DOHH2 (cell line): ENCODE data around the gene COL9A2.
"Not testable (repeated sequence)": the region's sequence is repeated elsewhere in the genome, so short reads cannot be mapped to it uniquely, and the experiment has no call there.

Experiments used
- H3F3A ChIP-seq: fragments of 200-600 bp; sonication (generic), shearing (Covaris generic); 2 replicates; pipeline ENCODE4 v1.6.0; 2016; ENCODE audit warnings: antibody characterized with exemption, mild to moderate bottlenecking; ENCODE audit not compliant: control insufficient read depth, insufficient read depth
- H3K27ac ChIP-seq: fragments of 200-600 bp; sonication (generic); 2 replicates; pipeline ENCODE4 v1.5.1; 2014; ENCODE audit warnings: low read depth, mild to moderate bottlenecking, low read length, moderate library complexity
- H3K27me3 ChIP-seq: fragments of 200-600 bp; sonication (generic); 2 replicates; pipeline ENCODE4 v1.6.1; 2014; ENCODE audit warnings: mild to moderate bottlenecking, low read length, mixed read lengths; ENCODE audit not compliant: control insufficient read depth
- H3K36me3 ChIP-seq: fragments of 200-600 bp; sonication (generic); 2 replicates; pipeline ENCODE4 v1.6.1; 2014; ENCODE audit warnings: mild to moderate bottlenecking, low read length, moderate library complexity, mixed read lengths; ENCODE audit not compliant: control insufficient read depth
- H3K4me1 ChIP-seq: fragments of 200-600 bp; sonication (generic); 2 replicates; pipeline ENCODE4 v1.6.1; 2014; ENCODE audit warnings: mild to moderate bottlenecking, low read length, mixed read lengths; ENCODE audit not compliant: control insufficient read depth
- H3K4me2 ChIP-seq: fragments of 200-600 bp; sonication (generic); 2 replicates; pipeline ENCODE4 v1.6.0; 2014; ENCODE audit warnings: mild to moderate bottlenecking, low read length, moderate library complexity
- H3K4me3 ChIP-seq: fragments of 200-600 bp; sonication (generic); 2 replicates; pipeline ENCODE4 v1.5.1; 2014; ENCODE audit warnings: mild to moderate bottlenecking, low read length, mixed read lengths
- H3K79me2 ChIP-seq: fragments of 200-600 bp; sonication (generic); 2 replicates; pipeline ENCODE4 v1.6.1; 2014; ENCODE audit warnings: mild to moderate bottlenecking, low read length, mixed read lengths; ENCODE audit not compliant: control insufficient read depth
- H3K9me2 ChIP-seq: fragments of 200-600 bp; sonication (generic); replicated peaks from 2 replicates; pipeline ENCODE4 v1.6.1; 2014; ENCODE audit warnings: mild to moderate bottlenecking, low read length, mixed read lengths; ENCODE audit not compliant: control insufficient read depth
- H3K9me3 ChIP-seq: fragments of 200-600 bp; sonication (generic); 2 replicates; pipeline ENCODE4 v1.6.1; 2014; ENCODE audit warnings: antibody characterized with exemption, low read length, mixed read lengths; ENCODE audit not compliant: control insufficient read depth, insufficient read depth
- H4K20me1 ChIP-seq: fragments of 200-600 bp; sonication (generic); 2 replicates; pipeline ENCODE4 v1.6.0; 2014; ENCODE audit warnings: low read depth, mild to moderate bottlenecking, antibody characterized with exemption, low read length, moderate library complexity; ENCODE audit not compliant: control insufficient read depth, insufficient read depth
- CTCF ChIP-seq: fragments of 200-600 bp; sonication (generic); IDR thresholded peaks from one replicate; pipeline ENCODE4 v1.5.1; 2014; ENCODE audit warnings: antibody characterized with exemption, mild to moderate bottlenecking, low read depth, low read length; ENCODE audit not compliant: poor library complexity, severe bottlenecking
- EZH2phosphoT487 ChIP-seq: fragments of 200-600 bp; sonication (generic); IDR thresholded peaks from 2 replicates; pipeline ENCODE4 v1.6.1; 2017; ENCODE audit warnings: borderline replicate concordance, mild to moderate bottlenecking, antibody characterized with exemption, low read length, moderate library complexity, mixed read lengths

Gene COL9A2

GRCh38 chr1:40337443-40337842 lies 20.4 kb upstream of the COL9A2 start:
- no peak overlapping the region for H3K27ac ChIP-seq
- no peak for TF ChIP-seq EZH2phosphoT487
- TF ChIP-seq CTCF = no peak
- no peaks in the 10 kb centered on the region for H3K9me2 ChIP-seq
- no peaks in the 10 kb centered on the region for H3K9me3 ChIP-seq
- H4K20me1 ChIP-seq = no peaks in the 10 kb centered on the region
- H3K4me1 ChIP-seq = peaks cover 23% of the 10 kb centered on the region
- no peaks in the 10 kb centered on the region for H3K27me3 ChIP-seq
- H3K79me2 ChIP-seq = no peaks in the 10 kb centered on the region
- H3K36me3 ChIP-seq = no peaks in the 10 kb centered on the region
- no peak overlapping the region for H3K4me3 ChIP-seq
- H3K4me2 ChIP-seq = no peak overlapping the region
- no peaks in the 10 kb centered on the region for H3F3A ChIP-seq

- Histone ChIP-seq H3K9me3 (no peaks in the 10 kb centered on the region), H3F3A (no peaks in the 10 kb centered on the region), H3K4me2 (no peak overlapping the region), H3K4me3 (no peak overlapping the region), H3K27me3 (peaks cover 8% of the 10 kb centered on the region), H3K4me1 (no peaks in the 10 kb centered on the region), H3K27ac (no peak overlapping the region), H3K79me2 (no peaks in the 10 kb centered on the region), H3K36me3 (no peaks in the 10 kb centered on the region), H4K20me1 (no peaks in the 10 kb centered on the region), H3K9me2 (no peaks in the 10 kb centered on the region)
- no peak for TF ChIP-seq CTCF
- no peak for TF ChIP-seq EZH2phosphoT487
These were observed 15.6 kb upstream of the COL9A2 start for GRCh38 chr1:40332695-40333094.

- not testable (repeated sequence) for H3K9me3 ChIP-seq, H3K79me2 ChIP-seq, H3K4me1 ChIP-seq, H4K20me1 ChIP-seq, H3K4me2 ChIP-seq, H3K9me2 ChIP-seq, H3F3A ChIP-seq, H3K27me3 ChIP-seq, H3K4me3 ChIP-seq, H3K27ac ChIP-seq, H3K36me3 ChIP-seq
These were observed 14.3 kb upstream of the COL9A2 start for GRCh38 chr1:40331403-40331802.

- no peak overlapping the region for H3K27ac ChIP-seq
- H3K27me3 ChIP-seq = peaks cover 39% of the 10 kb centered on the region
- no peaks in the 10 kb centered on the region for H3K9me3 ChIP-seq
- no peaks in the 10 kb centered on the region for H4K20me1 ChIP-seq
- H3K4me1 ChIP-seq = peaks cover 33% of the 10 kb centered on the region
- H3K4me3 ChIP-seq = no peak overlapping the region
- no peak for TF ChIP-seq CTCF
- no peak for TF ChIP-seq EZH2phosphoT487
- no peaks in the 10 kb centered on the region for H3K79me2 ChIP-seq
- peaks cover 2% of the 10 kb centered on the region; the same call in 1 of the 2 replicates for H3F3A ChIP-seq
- no peaks in the 10 kb centered on the region for H3K9me2 ChIP-seq
- no peak overlapping the region for H3K4me2 ChIP-seq
- no peaks in the 10 kb centered on the region for H3K36me3 ChIP-seq
These were observed 2.0 kb upstream of the COL9A2 start for GRCh38 chr1:40318970-40319621.
